ENCODE data around the gene MX2. TPM values are rescaled to one million over a fixed set of nuclear protein-coding genes. Genes with fewer than 3 reads are reported as not detected.

MX2 gene
- total and polyA plus RNA-seq, 2 donors (not counting 1 experiment from before 2014, with no cell fraction given) = 2.0 to 3.6 TPM

GRCh38 chr21:41387824-41388223 lies 26.0 kb downstream of the MX2 start:
- no peaks in the 10 kb centered on the region for H4K20me1 ChIP-seq (ENCODE audit: control insufficient read depth, extremely low read depth, insufficient read depth, low read length)
- H3K9me3 ChIP-seq (ENCODE audit: control insufficient read depth, insufficient read depth, low read depth, low read length) = no peaks in the 10 kb centered on the region
- no peaks in the 10 kb centered on the region for H3K4me1 ChIP-seq (ENCODE audit: control insufficient read depth, extremely low read depth, insufficient read depth, low read length)
- H2AFZ ChIP-seq (ENCODE audit: low read length) = no peak overlapping the region
- no peak overlapping the region for H3K4me3 ChIP-seq (replicated peaks in 1 of 4; ENCODE audit: control extremely low read depth in 1 of 4, insufficient read depth in 1 of 4, low read depth in 3 of 4, low read length in 4 of 4)
- H3K27ac ChIP-seq (ENCODE audit: insufficient read depth, low read length) = no peak overlapping the region
- no peak overlapping the region for H3K4me2 ChIP-seq (ENCODE audit: extremely low read depth, insufficient read depth, low read length)
- no peak overlapping the region for H3K9ac ChIP-seq (ENCODE audit: insufficient read depth, low read length)
- no peaks in the 10 kb centered on the region for H3K79me2 ChIP-seq (ENCODE audit: control insufficient read depth, insufficient read depth, low read length)
- no peak for TF ChIP-seq EZH2 (IDR thresholded peaks at IDR 0.05; ENCODE audit: low read length, missing control alignments)
- no peak for TF ChIP-seq CTCF (conservative IDR thresholded peaks at IDR 0.05 in 1 of 2, IDR thresholded peaks at IDR 0.05 in 1 of 2; ENCODE audit: low read depth in 1 of 2, low read length in 2 of 2)
- DNase-seq (ENCODE audit: low read depth in 2 of 2) = no peak
- no peaks in the 10 kb centered on the region for H3K27me3 ChIP-seq (ENCODE audit: control insufficient read depth, insufficient read depth, low read length)
- no peaks in the 10 kb centered on the region for H3K36me3 ChIP-seq (ENCODE audit: control insufficient read depth, insufficient read depth, low read length)

- H3K4me3 ChIP-seq (replicated peaks in 1 of 4; ENCODE audit: control extremely low read depth in 1 of 4, insufficient read depth in 1 of 4, low read depth in 3 of 4, low read length in 4 of 4) = no peak overlapping the region
- no peak overlapping the region for H3K27ac ChIP-seq (ENCODE audit: insufficient read depth, low read length)
- H4K20me1 ChIP-seq (ENCODE audit: control insufficient read depth, extremely low read depth, insufficient read depth, low read length) = no peaks in the 10 kb centered on the region
- no peaks in the 10 kb centered on the region for H3K79me2 ChIP-seq (ENCODE audit: control insufficient read depth, insufficient read depth, low read length)
- no peak overlapping the region for H2AFZ ChIP-seq (ENCODE audit: low read length)
- DNase-seq (ENCODE audit: low read depth in 2 of 2) = no peak
- H3K27me3 ChIP-seq (ENCODE audit: control insufficient read depth, insufficient read depth, low read length) = no peaks in the 10 kb centered on the region
- no peaks in the 10 kb centered on the region for H3K36me3 ChIP-seq (ENCODE audit: control insufficient read depth, insufficient read depth, low read length)
- no peak overlapping the region for H3K9ac ChIP-seq (ENCODE audit: insufficient read depth, low read length)
- H3K4me1 ChIP-seq (ENCODE audit: control insufficient read depth, extremely low read depth, insufficient read depth, low read length) = no peaks in the 10 kb centered on the region
- TF ChIP-seq EZH2 (IDR thresholded peaks at IDR 0.05; ENCODE audit: low read length, missing control alignments) = no peak
- no peak for TF ChIP-seq CTCF (conservative IDR thresholded peaks at IDR 0.05 in 1 of 2, IDR thresholded peaks at IDR 0.05 in 1 of 2; ENCODE audit: low read depth in 1 of 2, low read length in 2 of 2)
- no peak overlapping the region for H3K4me2 ChIP-seq (ENCODE audit: extremely low read depth, insufficient read depth, low read length)
- no peaks in the 10 kb centered on the region for H3K9me3 ChIP-seq (ENCODE audit: control insufficient read depth, insufficient read depth, low read depth, low read length)
Observed at GRCh38 chr21:41388259-41388658, 26.4 kb downstream of the MX2 start.

- no peak overlapping the region for H3K9ac ChIP-seq (ENCODE audit: insufficient read depth, low read length)
- H4K20me1 ChIP-seq (ENCODE audit: control insufficient read depth, extremely low read depth, insufficient read depth, low read length) = no peaks in the 10 kb centered on the region
- no peaks in the 10 kb centered on the region for H3K36me3 ChIP-seq (ENCODE audit: control insufficient read depth, insufficient read depth, low read length)
- no peak overlapping the region for H3K4me2 ChIP-seq (ENCODE audit: extremely low read depth, insufficient read depth, low read length)
- no peak overlapping the region for H2AFZ ChIP-seq (ENCODE audit: low read length)
- no peaks in the 10 kb centered on the region for H3K9me3 ChIP-seq (ENCODE audit: control insufficient read depth, insufficient read depth, low read depth, low read length)
- no peaks in the 10 kb centered on the region for H3K4me1 ChIP-seq (ENCODE audit: control insufficient read depth, extremely low read depth, insufficient read depth, low read length)
- no peak for DNase-seq (ENCODE audit: low read depth in 2 of 2)
- H3K4me3 ChIP-seq (replicated peaks in 1 of 4; ENCODE audit: control extremely low read depth in 1 of 4, insufficient read depth in 1 of 4, low read depth in 3 of 4, low read length in 4 of 4) = no peak overlapping the region
- no peak overlapping the region for H3K27ac ChIP-seq (ENCODE audit: insufficient read depth, low read length)
- H3K27me3 ChIP-seq (ENCODE audit: control insufficient read depth, insufficient read depth, low read length) = no peaks in the 10 kb centered on the region
- TF ChIP-seq EZH2 (IDR thresholded peaks at IDR 0.05; ENCODE audit: low read length, missing control alignments) = no peak
- no peak for TF ChIP-seq CTCF (conservative IDR thresholded peaks at IDR 0.05 in 1 of 2, IDR thresholded peaks at IDR 0.05 in 1 of 2; ENCODE audit: low read depth in 1 of 2, low read length in 2 of 2)
- H3K79me2 ChIP-seq (ENCODE audit: control insufficient read depth, insufficient read depth, low read length) = no peaks in the 10 kb centered on the region
Observed at GRCh38 chr21:41390043-41390639, 28.3 kb downstream of the MX2 start.

Data from fibroblast of lung (primary cell).